Fibroblast of lung (primary cell): Measurements from ENCODE around the gene MBNL1. TPM values are rescaled to one million over a fixed set of nuclear protein-coding genes. Genes with fewer than 3 reads are reported as not detected.
A peak's percentile ranks its signal among the peaks of the same experiment; 100 is the strongest.

Experiments
- DNase-seq, 2 donors: peaks; one replicate each; pipeline versions ENCODE4 v3.0.0 to v3.0.0-alpha.2; 2010; ENCODE audit warnings: low read depth in 2 of 2
- H2AFZ ChIP-seq: 2 replicates; pipeline ENCODE4 v1.5.1; 2012; ENCODE audit warnings: low read length, control low read depth, inconsistent platforms
- H3K27ac ChIP-seq: 2 replicates; pipeline ENCODE4 v1.5.1; 2011; ENCODE audit warnings: low read length, control low read depth; ENCODE audit not compliant: insufficient read depth
- H3K27me3 ChIP-seq: 2 replicates; pipeline ENCODE4 v1.5.1; 2011; ENCODE audit warnings: mild to moderate bottlenecking, low read length; ENCODE audit not compliant: control insufficient read depth, insufficient read depth
- H3K36me3 ChIP-seq: 2 replicates; pipeline ENCODE4 v1.5.1; 2011; ENCODE audit warnings: low read length; ENCODE audit not compliant: control insufficient read depth, insufficient read depth
- H3K4me1 ChIP-seq: 2 replicates; pipeline ENCODE4 v1.5.1; 2011; ENCODE audit warnings: low read length; ENCODE audit not compliant: control insufficient read depth, insufficient read depth; ENCODE audit errors: extremely low read depth
- H3K4me2 ChIP-seq: 2 replicates; pipeline ENCODE4 v1.5.1; 2011; ENCODE audit warnings: low read length, control low read depth; ENCODE audit not compliant: insufficient read depth; ENCODE audit errors: extremely low read depth
- H3K4me3 ChIP-seq, 4 experiments: fragments of 200-600 bp in 1 of 4; sonication (generic) in 1 of 4; replicated peaks in 1 of 4; 2 replicates each; pipeline ENCODE4 v1.5.1; 2011 to 2016; ENCODE audit warnings: low read length in 4 of 4, low read depth in 3 of 4, mild to moderate bottlenecking in 3 of 4, control low read depth in 2 of 4, inconsistent platforms in 1 of 4, mixed read lengths in 1 of 4; ENCODE audit not compliant: insufficient read depth in 1 of 4; ENCODE audit errors: control extremely low read depth in 1 of 4
- H3K79me2 ChIP-seq: 2 replicates; pipeline ENCODE4 v1.5.1; 2012; ENCODE audit warnings: mild to moderate bottlenecking, low read length, inconsistent platforms; ENCODE audit not compliant: control insufficient read depth, insufficient read depth
- H3K9ac ChIP-seq: 2 replicates; pipeline ENCODE4 v1.5.1; 2011; ENCODE audit warnings: mild to moderate bottlenecking, low read length, control low read depth; ENCODE audit not compliant: insufficient read depth
- H3K9me3 ChIP-seq: 2 replicates; pipeline ENCODE4 v1.5.1; 2012; ENCODE audit warnings: low read depth, low read length; ENCODE audit not compliant: control insufficient read depth, insufficient read depth
- H4K20me1 ChIP-seq: 2 replicates; pipeline ENCODE4 v1.5.1; 2011; ENCODE audit warnings: low read length; ENCODE audit not compliant: control insufficient read depth, insufficient read depth; ENCODE audit errors: extremely low read depth
- CTCF ChIP-seq, 2 donors: IDR thresholded peaks in 1 of 2; conservative IDR thresholded peaks in 1 of 2; 1 replicate in 1 of 2; 2 replicates in 1 of 2; pipeline ENCODE4 v1.5.1; 2011 to 2012; ENCODE audit warnings: low read length in 2 of 2, control low read depth in 1 of 2, inconsistent platforms in 1 of 2, low read depth in 1 of 2, mild to moderate bottlenecking in 1 of 2
- EZH2 ChIP-seq: IDR thresholded peaks from 2 replicates; pipeline ENCODE4 v1.5.1; 2012; ENCODE audit warnings: low read length, control low read depth, mild to moderate bottlenecking; ENCODE audit errors: missing control alignments
- polyA plus RNA-seq, 2 donors: library from polyadenylated mRNA; depleted of rRNA in 1 of 2; stranded (reverse) in 1 of 2; unstranded in 1 of 2; fragments of >200 nt; gene quantifications; 2 replicates each; pipeline ENCODE4 v1.2.1, GENCODE V29; 2011 to 2012; ENCODE audit warnings: missing spikeins in 1 of 2
- total RNA-seq: library from RNA; depleted of rRNA; stranded (reverse); fragments of >200 nt; gene quantifications from 2 replicates; pipeline ENCODE4 v1.2.1, GENCODE V29; 2014

The MBNL1 gene
- total and polyA plus RNA-seq, 2 donors (not counting 1 experiment from before 2014, with no cell fraction given): 150 to 213 TPM

GRCh38 chr3:152316318-152316717 lies 47.6 kb downstream of the MBNL1 start:
- Histone ChIP-seq H3K4me3 (no peak overlapping the region), H3K36me3 (peaks cover 1% of the 10 kb centered on the region), H2AFZ (no peak overlapping the region), H4K20me1 (peaks cover 2% of the 10 kb centered on the region), H3K4me2 (no peak overlapping the region), H3K9me3 (no peaks in the 10 kb centered on the region), H3K27me3 (no peaks in the 10 kb centered on the region), H3K9ac (no peak overlapping the region), H3K79me2 (peaks cover 87% of the 10 kb centered on the region), H3K4me1 (peaks cover 6% of the 10 kb centered on the region), H3K27ac (no peak overlapping the region)
- no peak for TF ChIP-seq CTCF (conservative IDR thresholded peaks at IDR 0.05 in 1 of 2, IDR thresholded peaks at IDR 0.05 in 1 of 2; ENCODE audit: low read depth in 1 of 2, low read length in 2 of 2)
- no peak for TF ChIP-seq EZH2
- DNase-seq: no peak

GRCh38 chr3:152317184-152317583 lies 48.5 kb downstream of the MBNL1 start:
- Histone ChIP-seq H3K27me3 (no peaks in the 10 kb centered on the region), H3K79me2 (peaks cover 88% of the 10 kb centered on the region), H3K9ac (no peak overlapping the region), H2AFZ (no peak overlapping the region), H3K9me3 (no peaks in the 10 kb centered on the region), H3K36me3 (peaks cover 1% of the 10 kb centered on the region), H3K4me3 (no peak overlapping the region), H3K27ac (no peak overlapping the region), H3K4me1 (peaks cover 6% of the 10 kb centered on the region), H3K4me2 (no peak overlapping the region), H4K20me1 (peaks cover 2% of the 10 kb centered on the region)
- TF ChIP-seq CTCF (conservative IDR thresholded peaks at IDR 0.05 in 1 of 2, IDR thresholded peaks at IDR 0.05 in 1 of 2; ENCODE audit: low read depth in 1 of 2, low read length in 2 of 2): no peak
- TF ChIP-seq EZH2: no peak
- DNase-seq: no peak

- peak; percentile 59 to 88 for DNase-seq
- no peak for TF ChIP-seq EZH2
- no peak for TF ChIP-seq CTCF (conservative IDR thresholded peaks at IDR 0.05 in 1 of 2, IDR thresholded peaks at IDR 0.05 in 1 of 2; ENCODE audit: low read depth in 1 of 2, low read length in 2 of 2)
- Histone ChIP-seq H3K79me2 (peaks cover 88% of the 10 kb centered on the region), H3K27ac (no peak overlapping the region), H3K4me1 (peaks cover 8% of the 10 kb centered on the region), H2AFZ (no peak overlapping the region), H3K9ac (no peak overlapping the region), H4K20me1 (peaks cover 2% of the 10 kb centered on the region), H3K9me3 (no peaks in the 10 kb centered on the region), H3K4me3 (no peak overlapping the region), H3K27me3 (no peaks in the 10 kb centered on the region), H3K36me3 (peaks cover 1% of the 10 kb centered on the region), H3K4me2 (peak overlapping the region; percentile 8)
Observed at GRCh38 chr3:152317956-152318355, 49.2 kb downstream of the MBNL1 start.
